Breast epithelium (tissue), 4 donors: ENCODE measurements around the gene DAB1. TPM values are rescaled to one million over a fixed set of nuclear protein-coding genes. Genes with fewer than 3 reads are reported as not detected.

ENCODE experiments used
- DNase-seq, 2 donors: peaks; one replicate each; pipeline ENCODE4 v3.0.0-alpha.2; 2019; ENCODE audit warnings: low spot score in 2 of 2
- H3K27ac ChIP-seq, 2 donors: fragments of 200-600 bp; sonication (generic) in 1 of 2; one replicate each; pipeline ENCODE4 v1.5.1; 2016 to 2019; ENCODE audit warnings: mild to moderate bottlenecking in 1 of 2
- H3K27me3 ChIP-seq, 2 donors: fragments of 200-600 bp; sonication (generic) in 1 of 2; one replicate each; pipeline versions ENCODE4 v1.5.1 to v1.6.0; 2017 to 2019; ENCODE audit warnings: control low read depth in 1 of 2, mild to moderate bottlenecking in 1 of 2
- H3K36me3 ChIP-seq: fragments of 200-600 bp; one replicate; pipeline ENCODE4 v1.5.1; 2019
- H3K4me1 ChIP-seq, 2 donors: fragments of 200-600 bp; sonication (generic); one replicate each; pipeline ENCODE4 v1.5.1; 2016 to 2019; ENCODE audit warnings: control low read depth in 1 of 2
- H3K4me3 ChIP-seq, 3 donors: fragments of 200-600 bp; sonication (generic); 1 replicate in 2 of 3; 2 replicates in 1 of 3; pipeline ENCODE4 v1.5.1; 2016 to 2019; ENCODE audit warnings: mild to moderate bottlenecking in 3 of 3, moderate library complexity in 2 of 3
- H3K9me3 ChIP-seq, 2 donors: fragments of 200-600 bp; sonication (generic) in 1 of 2; one replicate each; pipeline ENCODE4 v1.5.1; 2016 to 2019; ENCODE audit warnings: control low read depth in 1 of 2
- POLR2A ChIP-seq: fragments of 450-650 bp; IDR thresholded peaks from one replicate; pipeline ENCODE4 v1.6.1; 2016; ENCODE audit warnings: antibody characterized with exemption, mild to moderate bottlenecking, moderate library complexity
- POLR2AphosphoS5 ChIP-seq, 3 donors: sonication (generic); formaldehyde crosslinking; IDR thresholded peaks; one replicate each; pipeline ENCODE4 v1.6.1; 2017; ENCODE audit warnings: antibody characterized with exemption in 3 of 3
- intact Hi-C: fragments of 100-400 bp; cut with DNase I; formaldehyde crosslinking; loops from one replicate; pipeline ENCODE4 v1.15.1; 2023; ENCODE audit warnings: low total_unique reads
- total RNA-seq, 3 donors: library from RNA; depleted of rRNA; stranded (reverse); fragments of >200 nt; gene quantifications; one replicate each; pipeline ENCODE4 v1.1.0, GENCODE V29; 2016
- TF ChIP-seq, protein P1 (sequence below), 3 donors: fragments of 450-650 bp; IDR thresholded peaks; one replicate each; pipeline ENCODE4 v1.5.1; 2016 to 2017; ENCODE audit warnings: antibody characterized with exemption in 3 of 3, mild to moderate bottlenecking in 3 of 3, moderate library complexity in 3 of 3

Gene DAB1
- total RNA-seq, 3 donors from 2014 or later = 0.48 to 0.66 (median 0.59) TPM

DNA sequence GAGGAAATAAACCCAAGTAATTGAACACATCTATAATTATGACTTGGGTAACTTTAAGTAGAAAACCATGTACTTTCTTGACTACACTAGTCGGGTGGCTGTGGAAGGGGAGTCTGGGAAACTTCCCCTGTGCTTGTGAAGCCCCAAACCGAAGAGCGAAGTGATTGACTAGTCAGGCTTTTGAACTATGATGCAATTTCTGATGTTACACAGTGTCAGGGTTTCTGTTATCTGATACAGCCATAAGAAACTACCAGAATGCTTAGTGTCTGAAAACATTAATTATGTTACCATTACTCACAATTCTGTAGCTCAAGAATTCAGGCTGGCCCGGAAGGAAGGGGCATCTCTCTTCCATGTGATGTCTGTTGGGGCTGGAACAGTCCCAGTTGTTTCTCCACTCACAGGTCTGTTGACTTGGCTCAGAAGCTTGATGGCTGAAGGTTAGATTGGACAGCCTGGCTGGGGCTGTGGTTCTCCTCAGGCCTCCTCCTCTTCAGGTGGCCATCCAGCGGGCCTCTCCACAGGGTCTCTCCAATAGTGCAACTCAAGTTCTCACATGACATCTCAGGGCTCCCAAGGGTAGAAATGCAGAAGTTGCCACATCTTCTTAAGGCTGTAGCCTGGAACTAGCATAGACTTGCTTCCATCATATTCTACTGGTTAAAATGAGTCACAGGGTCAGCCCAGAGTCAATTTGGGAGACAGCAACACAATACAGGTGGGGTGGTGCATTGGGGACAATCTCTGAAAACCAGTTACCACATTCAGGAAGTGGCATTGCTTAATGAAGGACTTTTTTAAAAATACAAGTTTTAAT lies 449.7 kb downstream of the DAB1 start:
- TF ChIP-seq POLR2AphosphoS5 (IDR thresholded peaks at IDR 0.05) (no peak), POLR2A (no peak)
- TF ChIP-seq, protein P1, sequence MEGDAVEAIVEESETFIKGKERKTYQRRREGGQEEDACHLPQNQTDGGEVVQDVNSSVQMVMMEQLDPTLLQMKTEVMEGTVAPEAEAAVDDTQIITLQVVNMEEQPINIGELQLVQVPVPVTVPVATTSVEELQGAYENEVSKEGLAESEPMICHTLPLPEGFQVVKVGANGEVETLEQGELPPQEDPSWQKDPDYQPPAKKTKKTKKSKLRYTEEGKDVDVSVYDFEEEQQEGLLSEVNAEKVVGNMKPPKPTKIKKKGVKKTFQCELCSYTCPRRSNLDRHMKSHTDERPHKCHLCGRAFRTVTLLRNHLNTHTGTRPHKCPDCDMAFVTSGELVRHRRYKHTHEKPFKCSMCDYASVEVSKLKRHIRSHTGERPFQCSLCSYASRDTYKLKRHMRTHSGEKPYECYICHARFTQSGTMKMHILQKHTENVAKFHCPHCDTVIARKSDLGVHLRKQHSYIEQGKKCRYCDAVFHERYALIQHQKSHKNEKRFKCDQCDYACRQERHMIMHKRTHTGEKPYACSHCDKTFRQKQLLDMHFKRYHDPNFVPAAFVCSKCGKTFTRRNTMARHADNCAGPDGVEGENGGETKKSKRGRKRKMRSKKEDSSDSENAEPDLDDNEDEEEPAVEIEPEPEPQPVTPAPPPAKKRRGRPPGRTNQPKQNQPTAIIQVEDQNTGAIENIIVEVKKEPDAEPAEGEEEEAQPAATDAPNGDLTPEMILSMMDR (IDR thresholded peaks at IDR 0.05) = no peak
- Histone ChIP-seq H3K4me1 (no peaks in the 10 kb centered on the region), H3K27me3 (no peaks in the 10 kb centered on the region), H3K9me3 (no peaks in the 10 kb centered on the region), H3K27ac (no peak overlapping the region), H3K4me3 (no peak overlapping the region), H3K36me3 (no peaks in the 10 kb centered on the region)
- intact Hi-C loops = no loop called here
- DNase-seq = no peak

GRCh38 chr1:56972976-56973375 lies 450.9 kb downstream of the DAB1 start:
- Histone ChIP-seq H3K27me3 (no peaks in the 10 kb centered on the region), H3K4me3 (no peak overlapping the region), H3K4me1 (no peaks in the 10 kb centered on the region), H3K9me3 (no peaks in the 10 kb centered on the region), H3K36me3 (no peaks in the 10 kb centered on the region), H3K27ac (no peak overlapping the region)
- intact Hi-C loops = no loop called here
- no peak for TF ChIP-seq POLR2AphosphoS5 (IDR thresholded peaks at IDR 0.05)
- no peak for DNase-seq

GRCh38 chr1:56970280-56970679 lies 453.6 kb downstream of the DAB1 start:
- Histone ChIP-seq H3K4me1 (no peaks in the 10 kb centered on the region), H3K36me3 (no peaks in the 10 kb centered on the region), H3K27me3 (no peaks in the 10 kb centered on the region), H3K4me3 (no peak overlapping the region), H3K9me3 (no peaks in the 10 kb centered on the region), H3K27ac (no peak overlapping the region)
- intact Hi-C loops = no loop called here
- TF ChIP-seq POLR2AphosphoS5 (IDR thresholded peaks at IDR 0.05) = no peak
- no peak for TF ChIP-seq POLR2A
- TF ChIP-seq, protein P1 (IDR thresholded peaks at IDR 0.05) = no peak
- DNase-seq = no peak

DNA sequence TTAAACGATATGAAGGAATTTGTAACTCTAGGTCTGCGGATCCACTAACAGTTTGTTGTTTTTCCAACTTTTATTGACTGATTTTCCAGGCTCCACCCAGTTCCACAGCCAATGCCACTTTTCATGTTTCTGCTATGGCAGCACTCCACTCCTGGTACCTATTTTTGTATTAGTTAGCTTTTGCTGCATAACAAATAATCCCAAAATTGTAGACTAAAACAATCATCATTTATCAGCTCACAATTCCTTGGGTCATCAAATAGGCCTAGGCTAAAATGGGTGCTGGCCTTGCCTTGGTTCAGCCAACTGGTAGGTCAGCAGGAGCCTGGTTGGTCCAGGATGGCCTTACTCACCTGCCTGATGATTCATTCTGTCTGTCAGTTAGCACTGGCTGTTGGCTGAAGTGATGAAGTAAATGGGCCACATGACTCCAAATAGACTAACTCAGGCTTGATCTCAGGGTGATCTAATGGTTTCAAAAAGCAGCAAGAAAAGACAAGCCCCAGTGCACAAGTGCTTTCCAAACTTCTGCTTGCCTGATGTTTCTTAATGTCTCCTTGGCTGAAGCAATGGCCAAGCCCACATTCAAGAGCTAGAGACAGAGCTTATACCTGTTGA lies 454.9 kb downstream of the DAB1 start:
- Histone ChIP-seq H3K27ac (no peak overlapping the region), H3K4me1 (no peaks in the 10 kb centered on the region), H3K4me3 (no peak overlapping the region), H3K9me3 (no peaks in the 10 kb centered on the region), H3K36me3 (no peaks in the 10 kb centered on the region), H3K27me3 (no peaks in the 10 kb centered on the region)
- no peak for DNase-seq
- TF ChIP-seq POLR2AphosphoS5 (IDR thresholded peaks at IDR 0.05) (no peak), POLR2A (no peak)
- TF ChIP-seq, protein P1 (IDR thresholded peaks at IDR 0.05) = no peak
- intact Hi-C loops = no loop called here

- DNase-seq = no peak
These were observed 455.7 kb downstream of the DAB1 start for GRCh38 chr1:56967900-56968832.

More at GRCh38 chr1:56967900-56968832, 455.7 kb downstream of the DAB1 start:
- Histone ChIP-seq H3K9me3 (no peaks in the 10 kb centered on the region), H3K36me3 (no peaks in the 10 kb centered on the region), H3K27me3 (no peaks in the 10 kb centered on the region), H3K27ac (no peak overlapping the region), H3K4me3 (no peak overlapping the region), H3K4me1 (no peaks in the 10 kb centered on the region)
- TF ChIP-seq, protein P1 (IDR thresholded peaks at IDR 0.05) = no peak
- no peak for TF ChIP-seq POLR2AphosphoS5 (IDR thresholded peaks at IDR 0.05)
- TF ChIP-seq POLR2A = no peak
- intact Hi-C loops = loop anchor here (2.0 kb wide), 1 partner anchor 59 kb away; no protein-coding TSS in a partner anchor
